ENCODE results near the gene NAXE.
A peak's percentile ranks its signal among the peaks of the same experiment; 100 is the strongest.
"Not testable (repeated sequence)": the region's sequence is repeated elsewhere in the genome, so short reads cannot be mapped to it uniquely, and the experiment has no call there.

Gene NAXE

GRCh38 chr1:156593661-156593989, 2.0 kb downstream of the NAXE start:
- no peak for DNase-seq (ENCODE audit: low read depth)

- no peak for DNase-seq (ENCODE audit: low read depth)
Measured at GRCh38 chr1:156594190-156594589, 2.6 kb downstream of the NAXE start.

GRCh38 chr1:156595016-156595415, 3.4 kb downstream of the NAXE start:
- DNase-seq (ENCODE audit: low read depth): no peak

GRCh38 chr1:156596426-156596825, 4.8 kb downstream of the NAXE start:
- DNase-seq (ENCODE audit: low read depth): no peak

- DNase-seq (ENCODE audit: low read depth): no peak
Measured at GRCh38 chr1:156598125-156598524, 6.5 kb downstream of the NAXE start.

- DNase-seq (ENCODE audit: low read depth): no peak
Measured at GRCh38 chr1:156598731-156599432, 7.3 kb downstream of the NAXE start.

- no peak for DNase-seq (ENCODE audit: low read depth)
Measured at GRCh38 chr1:156599811-156600210, 8.2 kb downstream of the NAXE start.

- no peak for DNase-seq (ENCODE audit: low read depth)
Measured at GRCh38 chr1:156600733-156601121, 9.2 kb downstream of the NAXE start.

GRCh38 chr1:156601122-156601830, 9.7 kb downstream of the NAXE start, which contains the start of gene GPATCH4:
TSS of gene GPATCH4 (minus strand) at chr1:156601479.
- peak; percentile 94 for DNase-seq (ENCODE audit: low read depth)

- no peak for DNase-seq (ENCODE audit: low read depth)
Measured at GRCh38 chr1:156601892-156602291, 10.3 kb downstream of the NAXE start.

- DNase-seq (ENCODE audit: low read depth): no peak
Measured at GRCh38 chr1:156602557-156602993, 11.0 kb downstream of the NAXE start.

- DNase-seq (ENCODE audit: low read depth): not testable (repeated sequence)
Measured at GRCh38 chr1:156607344-156607743, 15.8 kb downstream of the NAXE start.

GRCh38 chr1:156608036-156608674, 16.6 kb downstream of the NAXE start:
- DNase-seq (ENCODE audit: low read depth): peak; percentile 82

- DNase-seq (ENCODE audit: low read depth): peak; percentile 37
Measured at GRCh38 chr1:156608981-156609380, 17.4 kb downstream of the NAXE start.

GRCh38 chr1:156610072-156610471, 18.5 kb downstream of the NAXE start:
- DNase-seq (ENCODE audit: low read depth): not testable (repeated sequence)

GRCh38 chr1:156612666-156613065, 21.1 kb downstream of the NAXE start:
- no peak for DNase-seq (ENCODE audit: low read depth)

GRCh38 chr1:156615946-156616345, 24.4 kb downstream of the NAXE start:
- DNase-seq (ENCODE audit: low read depth): peak; percentile 51

GRCh38 chr1:156616463-156616862, 24.9 kb downstream of the NAXE start:
- DNase-seq (ENCODE audit: low read depth): peak; percentile 97

GRCh38 chr1:156618853-156619581, 27.4 kb downstream of the NAXE start, which contains the start of gene HAPLN2:
TSS of gene HAPLN2 (plus strand) at chr1:156619415. CDS start at chr1:156623491, 4,076 bp downstream.
- DNase-seq (ENCODE audit: low read depth): no peak

- DNase-seq (ENCODE audit: low read depth): no peak
Measured at GRCh38 chr1:156619582-156619955, 28.0 kb downstream of the NAXE start.

- DNase-seq (ENCODE audit: low read depth): no peak
Measured at GRCh38 chr1:156622581-156623297, 31.2 kb downstream of the NAXE start.
